ENCODE data around the gene ADAM8.

- no peak for TF ChIP-seq SMC3 (conservative IDR thresholded peaks at IDR 0.05; ENCODE audit: poor library complexity)
- TF ChIP-seq POLR2AphosphoS5 (IDR thresholded peaks at IDR 0.05), result no peak
These were observed 5.8 kb downstream of the ADAM8 start for GRCh38 chr10:133270773-133271297.
